Measurements from ENCODE around the gene ANKIB1. TPM values are rescaled to one million over a fixed set of nuclear protein-coding genes. Genes with fewer than 3 reads are reported as not detected.

The ANKIB1 gene
- total RNA-seq, 6 experiments from 2014 or later: 9.3 to 20.8 (median 15.0) TPM

DNA sequence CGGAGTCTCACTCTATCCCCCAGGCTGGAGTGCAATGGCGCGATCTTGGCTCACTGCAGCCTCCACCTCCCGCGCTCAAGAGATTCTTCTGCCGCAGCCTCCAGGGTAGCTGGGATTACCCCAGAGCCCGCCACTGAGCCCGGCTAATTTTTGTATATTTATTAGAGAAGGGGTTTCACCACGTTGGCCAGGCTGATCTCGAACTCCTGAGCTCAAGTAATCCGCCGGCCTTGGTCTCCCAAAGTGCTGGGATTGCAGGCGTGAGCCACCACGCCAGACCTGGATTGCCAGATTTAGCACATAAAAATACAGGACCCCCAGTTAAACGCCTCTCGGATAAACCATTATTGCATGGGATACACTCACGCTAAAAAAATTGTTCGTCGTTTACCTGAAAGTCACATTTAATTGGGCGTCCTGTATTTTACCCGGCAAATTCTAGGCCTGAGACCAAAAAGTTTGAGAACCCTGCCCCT lies 201.1 kb downstream of the ANKIB1 start:
- no peaks in the 10 kb centered on the region for H3K9me3 ChIP-seq
- H3K4me3 ChIP-seq: peak overlapping the region; percentile 93 to 99 (median 97)
- DNase-seq: no peak
- H3K4me1 ChIP-seq: peaks cover 0 to 5% (median 0%) of the 10 kb centered on the region in 4 donors
- peak overlapping the region in 1 of 3 donors; percentile 97 for H3K27ac ChIP-seq
- 51% methylated on average over 21 of the region's 21 CpGs for WGBS (ENCODE audit: insufficient coverage, low coverage, low lambda C conversion rate, missing lambda C conversion rate)
- intact Hi-C loops (cut with DNase I): no loop called here
- TF ChIP-seq, protein P1, sequence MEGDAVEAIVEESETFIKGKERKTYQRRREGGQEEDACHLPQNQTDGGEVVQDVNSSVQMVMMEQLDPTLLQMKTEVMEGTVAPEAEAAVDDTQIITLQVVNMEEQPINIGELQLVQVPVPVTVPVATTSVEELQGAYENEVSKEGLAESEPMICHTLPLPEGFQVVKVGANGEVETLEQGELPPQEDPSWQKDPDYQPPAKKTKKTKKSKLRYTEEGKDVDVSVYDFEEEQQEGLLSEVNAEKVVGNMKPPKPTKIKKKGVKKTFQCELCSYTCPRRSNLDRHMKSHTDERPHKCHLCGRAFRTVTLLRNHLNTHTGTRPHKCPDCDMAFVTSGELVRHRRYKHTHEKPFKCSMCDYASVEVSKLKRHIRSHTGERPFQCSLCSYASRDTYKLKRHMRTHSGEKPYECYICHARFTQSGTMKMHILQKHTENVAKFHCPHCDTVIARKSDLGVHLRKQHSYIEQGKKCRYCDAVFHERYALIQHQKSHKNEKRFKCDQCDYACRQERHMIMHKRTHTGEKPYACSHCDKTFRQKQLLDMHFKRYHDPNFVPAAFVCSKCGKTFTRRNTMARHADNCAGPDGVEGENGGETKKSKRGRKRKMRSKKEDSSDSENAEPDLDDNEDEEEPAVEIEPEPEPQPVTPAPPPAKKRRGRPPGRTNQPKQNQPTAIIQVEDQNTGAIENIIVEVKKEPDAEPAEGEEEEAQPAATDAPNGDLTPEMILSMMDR (IDR thresholded peaks at IDR 0.05): no peak
- TF ChIP-seq POLR2A (IDR thresholded peaks at IDR 0.05): no peak
- H3K36me3 ChIP-seq: peaks cover 0 to 24% (median 5%) of the 10 kb centered on the region in 4 donors
- ATAC-seq: no peak
- H3K27me3 ChIP-seq: no peaks in the 10 kb centered on the region

DNA sequence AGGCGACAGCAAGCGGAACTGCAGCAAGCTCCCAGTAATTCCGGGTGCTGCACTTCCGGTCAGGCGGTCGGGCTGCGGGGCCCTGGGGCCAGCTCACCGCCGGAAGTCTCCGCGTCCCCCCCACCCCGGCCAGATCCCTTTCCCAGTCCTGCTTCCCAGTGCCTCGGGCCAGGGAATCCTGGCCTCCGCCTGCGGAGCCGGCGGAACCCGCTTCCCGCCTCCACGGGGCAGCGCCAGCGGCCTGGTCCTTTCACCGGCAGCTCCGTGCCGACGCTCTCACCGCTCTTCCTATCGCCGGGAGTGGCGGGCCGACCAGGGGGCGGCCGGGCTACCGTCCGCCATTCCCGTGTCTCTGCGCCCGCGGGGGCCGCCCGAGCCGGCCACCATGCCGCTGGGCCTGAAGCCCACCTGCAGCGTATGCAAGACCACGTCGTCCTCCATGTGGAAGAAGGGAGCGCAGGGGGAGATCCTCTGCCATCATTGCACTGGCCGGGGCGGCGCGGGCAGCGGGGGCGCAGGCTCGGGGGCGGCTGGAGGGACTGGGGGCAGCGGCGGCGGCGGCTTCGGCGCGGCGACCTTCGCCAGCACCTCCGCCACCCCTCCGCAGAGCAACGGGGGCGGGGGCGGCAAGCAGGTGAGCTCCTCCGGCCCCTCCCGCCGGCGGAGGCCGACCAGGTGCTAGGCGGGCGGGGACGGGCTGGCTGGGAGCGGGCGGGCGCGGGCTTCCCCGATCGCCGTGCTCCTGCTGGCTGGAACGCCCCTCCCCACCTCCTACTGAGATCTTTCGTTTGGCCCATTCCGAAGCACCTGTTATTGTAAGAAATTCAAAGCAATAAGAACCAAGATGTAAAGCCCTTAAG lies 201.8 kb downstream of the ANKIB1 start, which contains the start of gene GATAD1:
Gene GATAD1, plus strand, starts transcription at position 138 of the 860 bp plus-strand sequence. Its CDS starts 248 bp downstream, at position 386.
- Histone ChIP-seq H3K27ac (peak within 1 kb of the TSS; percentile 92 to 97 (median 96)), H3K4me1 (peaks cover 0 to 5% (median 0%) of the 10 kb centered on the region in 4 donors), H3K9me3 (no peaks in the 10 kb centered on the region), H3K4me3 (peak within 1 kb of the TSS; percentile 93 to 99 (median 97)), H3K36me3 (peaks cover 0 to 31% (median 7%) of the 10 kb centered on the region in 4 donors), H3K27me3 (no peaks in the 10 kb centered on the region)
- ATAC-seq (peak; percentile 99 to 100 (median 99)), DNase-seq (peak; percentile 95 to 97 (median 96))
- TF ChIP-seq, protein P1 (IDR thresholded peaks at IDR 0.05): peak; percentile 88 to 97 (median 89)
- peak; percentile 79 for TF ChIP-seq POLR2A (IDR thresholded peaks at IDR 0.05)
- intact Hi-C loops (cut with DNase I): no loop called here
- 0% methylated on average over 20 of the region's 87 CpGs for WGBS (ENCODE audit: insufficient coverage, low coverage, low lambda C conversion rate, missing lambda C conversion rate)

DNA sequence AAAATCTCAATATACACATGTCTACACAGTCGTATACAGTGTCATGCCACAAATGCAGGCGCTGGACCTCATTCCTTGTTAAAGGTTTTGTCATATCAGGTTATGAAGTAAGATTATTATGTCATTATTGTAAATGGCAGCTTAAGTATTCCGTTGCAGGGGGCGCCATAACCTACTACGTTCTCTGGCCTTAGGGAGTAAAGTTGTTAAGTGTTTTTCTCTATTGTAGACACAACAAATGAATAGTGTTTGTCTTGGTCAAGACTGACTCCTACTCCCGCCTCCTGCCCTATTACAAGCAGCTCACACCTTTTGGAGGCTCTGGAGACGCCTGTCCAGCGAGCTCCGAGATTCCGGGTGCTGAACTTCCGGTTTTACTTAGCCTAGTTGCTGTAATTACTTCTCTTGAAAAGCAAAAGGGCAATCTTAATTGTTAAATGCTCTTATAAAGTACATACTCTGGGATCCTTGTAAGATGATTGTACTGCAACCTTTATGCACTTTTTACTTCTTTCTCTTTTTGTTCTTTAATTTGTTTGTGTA lies 202.5 kb downstream of the ANKIB1 start:
- H3K27ac ChIP-seq: peak overlapping the region; percentile 92 to 97 (median 96)
- DNase-seq (peak in 2 of 3 donors; percentile 47 to 54), ATAC-seq (peak; percentile 37 to 52 (median 42))
- peaks cover 0 to 5% (median 0%) of the 10 kb centered on the region in 4 donors for H3K4me1 ChIP-seq
- 2% methylated on average over 11 of the region's 11 CpGs for WGBS (ENCODE audit: insufficient coverage, low coverage, low lambda C conversion rate, missing lambda C conversion rate)
- intact Hi-C loops (cut with DNase I): no loop called here
- TF ChIP-seq, protein P1 (IDR thresholded peaks at IDR 0.05): peak; percentile 28 to 43 (median 38)
- TF ChIP-seq POLR2A (IDR thresholded peaks at IDR 0.05): no peak
- no peaks in the 10 kb centered on the region for H3K9me3 ChIP-seq
- H3K36me3 ChIP-seq: peaks cover 0 to 37% (median 7%) of the 10 kb centered on the region in 4 donors
- peak overlapping the region; percentile 93 to 99 (median 97) for H3K4me3 ChIP-seq
- H3K27me3 ChIP-seq: no peaks in the 10 kb centered on the region

Small RNA genes within 50 kb of the gene (microRNA-seq; reads per million reads assigned to microRNA genes)
- 0 reads per million in 2 donors for gene MIR1285-1

Small RNA genes within 50 kb of the gene (small RNA-seq; reads per million reads assigned to genes)
- 0 reads per million in 2 experiments for gene MIR1285-1
- gene RF00019: 0 reads per million in 2 experiments

Other genes with a start within 250 kb of the ANKIB1 start
- gene CYP51A1, start 111.5 kb upstream of the ANKIB1 start, total RNA-seq: 100 to 1,000 TPM in 2 of 6 experiments, 10 to 100 TPM in 4; 35.9 to 144 (median 85.3) TPM
- gene LRRD1, start 66.8 kb upstream of the ANKIB1 start, total RNA-seq: not detected
- 10 to 100 TPM; 15.9 to 32.3 (median 22.6) TPM for gene KRIT1, start 60 bp upstream of the ANKIB1 start, total RNA-seq
- 10 to 100 TPM; 11.5 to 16.8 (median 14.0) TPM for gene GATAD1, start 201.5 kb downstream of the ANKIB1 start, total RNA-seq
- not detected for gene ERVW-1, start 232.0 kb downstream of the ANKIB1 start, total RNA-seq